ENCODE results near the gene ERICH4. TPM values are rescaled to one million over a fixed set of nuclear protein-coding genes. Genes with fewer than 3 reads are reported as not detected.

Gene ERICH4
- total RNA-seq, 2 experiments from 2014 or later, result not detected

DNA sequence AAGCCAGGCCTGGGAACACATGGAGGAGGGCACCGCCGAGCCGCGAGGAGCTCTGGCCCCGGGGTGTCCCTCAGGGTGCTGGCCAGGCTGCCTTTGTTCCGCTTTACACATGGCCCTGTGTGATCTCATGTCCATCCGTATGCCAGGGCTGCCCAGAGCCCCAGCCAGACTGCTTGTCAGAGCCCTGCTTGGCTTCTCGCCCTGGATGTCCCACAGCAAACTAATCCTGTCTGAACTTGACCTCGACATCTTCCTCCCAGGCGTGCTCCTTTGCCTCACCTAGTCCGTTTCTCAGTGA lies 31.0 kb upstream of the ERICH4 start:
- ChIA-PET POLR2A (no interaction called here), CTCF (interaction anchor here (0.6 kb wide), 1 partner anchor 33 kb away, joined by 3 read pairs; no protein-coding TSS in a partner anchor)

DNA sequence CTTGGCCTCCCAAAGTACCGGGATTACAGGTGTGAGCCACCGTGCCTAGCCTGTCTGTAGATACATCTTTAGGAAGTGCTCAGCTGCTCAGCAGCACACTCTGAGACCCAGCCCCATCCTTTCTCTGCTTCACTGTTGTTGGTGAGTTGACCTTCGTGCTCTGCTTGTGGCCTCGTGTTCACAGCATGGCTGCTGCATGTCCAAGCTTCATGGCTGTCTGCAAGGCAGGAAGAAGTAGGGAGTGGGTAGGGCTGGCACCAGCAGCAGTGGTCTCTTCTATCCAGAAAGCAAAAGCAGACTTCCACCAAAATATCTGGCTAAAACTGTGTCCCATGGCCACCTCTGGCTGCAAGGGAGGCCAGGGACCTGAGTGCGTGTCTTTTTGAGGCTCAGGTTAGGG lies 30.0 kb upstream of the ERICH4 start:
- POLR2A ChIA-PET, result no interaction called here
- CTCF ChIA-PET, result interaction anchor here (0.6 kb wide), 1 partner anchor 209 kb away, joined by 5 read pairs; no protein-coding TSS in a partner anchor

DNA sequence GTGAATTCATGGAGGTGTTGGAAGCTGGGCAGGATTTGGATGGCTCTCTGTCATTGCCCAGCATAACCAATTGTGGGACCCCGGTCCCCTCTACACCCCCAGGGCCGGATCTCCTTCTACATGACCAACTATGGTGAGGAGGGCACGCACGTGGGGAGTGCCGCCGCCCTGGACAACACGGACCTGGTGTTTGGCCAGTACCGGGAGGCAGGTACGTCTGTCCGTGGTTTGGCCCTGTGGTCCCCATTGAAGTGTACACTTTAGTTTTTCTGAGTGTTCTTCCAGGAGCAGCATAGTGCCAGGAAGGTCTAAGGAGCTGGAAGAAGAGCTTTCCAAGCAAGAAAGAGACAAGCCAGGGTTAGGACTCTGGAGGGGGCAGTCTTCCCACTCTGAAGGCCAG lies 29.0 kb upstream of the ERICH4 start:
- POLR2A ChIA-PET, result interaction anchor here (0.6 kb wide), 1 partner anchor 675 kb away, joined by 3 read pairs; no protein-coding TSS in a partner anchor
- CTCF ChIA-PET, result no interaction called here

DNA sequence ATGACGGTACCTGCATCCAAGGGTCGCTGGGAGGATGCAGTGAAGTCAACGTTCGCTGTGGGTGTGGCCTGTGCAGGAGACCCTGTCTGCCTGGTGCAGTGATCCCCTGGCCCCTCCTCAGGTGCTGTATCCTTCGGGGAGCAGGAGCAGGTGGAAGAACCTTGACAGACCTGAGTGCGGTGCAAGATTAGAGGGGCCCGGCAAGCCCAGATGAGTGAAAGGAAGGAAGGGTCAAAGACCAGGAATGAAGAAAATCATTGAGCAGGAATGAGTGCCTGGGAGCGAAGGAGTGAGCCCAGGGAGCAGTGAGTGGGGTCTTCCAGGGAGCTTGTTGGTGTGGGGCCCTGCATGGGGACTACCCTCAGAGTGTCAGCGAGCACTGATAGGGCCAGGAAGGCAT lies 28.5 kb upstream of the ERICH4 start:
- CTCF ChIA-PET, result no interaction called here
- POLR2A ChIA-PET, result interaction anchor here (0.6 kb wide), 1 partner anchor 675 kb away, joined by 3 read pairs; no protein-coding TSS in a partner anchor

DNA sequence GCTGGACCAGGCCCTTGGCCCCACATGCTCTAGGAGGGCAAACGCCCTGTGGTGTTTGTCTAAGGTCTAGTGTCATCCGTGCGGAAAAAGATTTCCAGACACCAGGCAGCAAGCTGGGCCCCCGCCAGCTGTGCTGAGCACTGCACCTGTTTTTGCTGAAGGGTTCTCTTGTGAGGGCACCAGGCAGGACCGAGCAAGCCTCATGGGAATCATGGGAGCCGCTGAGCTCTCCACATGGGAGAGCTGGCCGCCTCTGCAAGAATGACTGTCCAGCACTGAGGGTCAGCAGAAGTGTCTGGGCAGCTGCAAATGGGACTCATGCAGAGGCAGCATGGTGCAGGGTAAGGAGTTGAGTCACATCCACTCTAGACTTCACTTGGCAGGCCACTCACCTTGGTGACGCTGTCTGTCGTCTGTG lies 27.8 kb upstream of the ERICH4 start:
- ChIA-PET CTCF (no interaction called here), POLR2A (interaction anchor here (0.5 kb wide), 1 partner anchor 37 kb away, joined by 3 read pairs; no protein-coding TSS in a partner anchor)

DNA sequence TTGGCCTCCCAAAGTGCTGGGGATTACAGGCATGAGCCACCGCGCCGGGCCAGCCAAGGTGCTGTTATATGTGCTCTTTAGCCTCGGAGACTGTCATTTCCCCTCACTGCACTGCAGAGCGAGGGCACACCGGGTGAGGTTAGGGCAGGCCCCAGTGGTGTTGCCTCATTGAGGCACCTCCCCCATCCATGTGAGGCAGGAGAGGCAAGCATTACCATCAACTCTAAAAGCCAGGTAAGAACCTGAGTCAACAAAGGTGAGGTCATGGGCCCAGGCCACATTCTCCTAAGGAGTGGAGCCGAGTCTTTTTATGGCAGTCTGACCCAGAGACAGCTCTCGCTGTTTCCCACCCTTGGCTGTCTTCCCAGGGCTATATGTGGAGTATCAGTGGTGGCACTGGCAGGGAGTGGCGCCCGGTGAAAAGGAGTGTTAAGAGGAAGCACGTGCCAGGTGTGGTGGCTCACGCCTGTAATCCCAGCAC lies 26.7 kb upstream of the ERICH4 start:
- POLR2A ChIA-PET, result no interaction called here
- CTCF ChIA-PET, result no interaction called here

DNA sequence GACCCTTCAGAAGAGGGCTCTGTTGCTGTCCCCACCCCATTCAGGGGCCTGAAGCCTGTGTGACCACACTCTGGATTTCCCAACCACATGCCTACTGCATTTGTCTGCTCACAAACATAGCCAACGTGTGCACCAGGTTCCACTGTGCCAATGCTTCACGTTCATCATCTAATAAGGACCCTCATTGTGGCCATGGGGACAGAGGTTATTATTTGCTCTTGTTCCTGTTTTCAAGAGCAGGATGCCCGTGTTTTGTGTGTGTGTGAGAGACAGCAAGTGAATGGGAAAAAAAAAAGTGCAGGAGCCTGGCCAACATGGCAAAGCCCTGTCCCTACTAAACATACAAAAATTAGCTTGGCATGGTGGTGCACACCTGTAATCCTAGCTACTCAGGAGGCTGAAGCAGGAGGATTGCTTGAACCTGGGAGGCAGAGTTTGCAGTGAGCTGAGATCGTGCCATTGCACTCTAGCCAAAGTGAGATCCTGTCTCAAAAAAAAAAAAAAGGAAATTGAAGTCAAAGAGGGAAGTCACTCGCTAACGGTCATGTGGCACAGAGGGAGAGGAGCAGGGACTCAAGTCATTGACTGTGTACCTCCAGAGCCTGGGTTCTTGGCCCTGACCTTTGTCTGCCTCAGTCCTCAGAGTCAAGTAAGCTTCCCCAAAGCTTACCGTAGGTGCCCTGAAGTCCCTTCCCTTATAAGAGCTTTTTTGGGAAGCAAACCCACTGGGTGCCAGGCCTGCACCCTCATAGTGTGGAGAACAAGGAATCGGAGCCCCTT lies 22.7 kb upstream of the ERICH4 start:
- ChIA-PET CTCF (interaction anchor here (0.9 kb wide), 1 partner anchor 12 kb away, joined by 3 read pairs; no protein-coding TSS in a partner anchor), POLR2A (interaction anchor here (0.6 kb wide), 1 partner anchor 28 kb away, joined by 4 read pairs; no protein-coding TSS in a partner anchor)

DNA sequence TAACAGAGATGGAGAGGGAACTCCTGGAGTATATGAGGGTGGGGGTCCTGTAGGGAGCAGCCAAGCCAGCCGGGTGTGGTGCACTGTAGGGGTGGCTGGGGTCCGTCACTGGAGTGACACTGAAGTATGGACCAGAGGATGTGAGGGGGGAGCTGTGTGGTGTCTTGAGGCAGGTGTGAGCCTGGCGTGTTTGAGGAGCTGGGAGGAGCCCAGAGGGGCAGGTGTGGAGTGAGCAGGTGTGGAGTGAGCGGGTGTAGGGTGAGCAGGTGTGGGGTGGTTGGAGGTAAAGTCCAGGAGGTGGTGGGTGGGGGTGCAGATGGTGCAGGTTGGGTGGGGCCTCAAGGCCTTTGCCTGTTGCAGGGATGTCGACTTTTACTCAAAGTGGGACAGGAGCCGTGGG lies 21.6 kb upstream of the ERICH4 start:
- CTCF ChIA-PET, result interaction anchor here (0.9 kb wide), 1 partner anchor 13 kb away, joined by 3 read pairs; no protein-coding TSS in a partner anchor

DNA sequence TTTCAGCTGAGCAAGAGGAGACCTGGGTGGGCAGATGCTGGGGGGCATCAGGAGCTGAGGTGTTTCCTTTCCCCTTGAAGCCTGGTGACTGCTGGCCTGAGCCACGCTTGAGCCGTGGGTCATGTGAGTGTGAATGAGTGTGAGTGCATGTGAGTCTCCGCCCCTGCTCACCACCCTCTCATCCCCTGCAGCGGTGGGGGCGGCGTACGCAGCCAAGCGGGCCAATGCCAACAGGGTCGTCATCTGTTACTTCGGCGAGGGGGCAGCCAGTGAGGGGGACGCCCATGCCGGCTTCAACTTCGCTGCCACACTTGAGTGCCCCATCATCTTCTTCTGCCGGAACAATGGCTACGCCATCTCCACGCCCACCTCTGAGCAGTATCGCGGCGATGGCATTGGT lies 21.0 kb upstream of the ERICH4 start:
- CTCF ChIA-PET, result no interaction called here
- POLR2A ChIA-PET, result no interaction called here

More for the DNA sequence above, 21.6 kb upstream of the ERICH4 start:
- POLR2A ChIA-PET, result no interaction called here

DNA sequence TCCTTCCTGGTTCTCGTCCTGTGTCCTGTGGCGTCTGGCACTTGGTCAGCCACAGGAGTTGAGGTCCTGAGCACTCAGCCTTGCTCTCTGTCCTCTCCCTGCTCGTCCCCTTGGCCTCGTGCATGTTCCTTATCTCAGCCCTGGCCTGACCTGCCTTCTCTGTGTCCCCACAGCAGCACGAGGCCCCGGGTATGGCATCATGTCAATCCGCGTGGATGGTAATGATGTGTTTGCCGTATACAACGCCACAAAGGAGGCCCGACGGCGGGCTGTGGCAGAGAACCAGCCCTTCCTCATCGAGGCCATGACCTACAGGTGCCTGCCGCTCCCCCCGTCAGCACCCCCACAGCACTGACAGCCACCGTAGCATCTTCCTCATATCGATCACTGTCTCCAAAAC lies 20.5 kb upstream of the ERICH4 start:
- ChIA-PET POLR2A (no interaction called here), CTCF (no interaction called here)

DNA sequence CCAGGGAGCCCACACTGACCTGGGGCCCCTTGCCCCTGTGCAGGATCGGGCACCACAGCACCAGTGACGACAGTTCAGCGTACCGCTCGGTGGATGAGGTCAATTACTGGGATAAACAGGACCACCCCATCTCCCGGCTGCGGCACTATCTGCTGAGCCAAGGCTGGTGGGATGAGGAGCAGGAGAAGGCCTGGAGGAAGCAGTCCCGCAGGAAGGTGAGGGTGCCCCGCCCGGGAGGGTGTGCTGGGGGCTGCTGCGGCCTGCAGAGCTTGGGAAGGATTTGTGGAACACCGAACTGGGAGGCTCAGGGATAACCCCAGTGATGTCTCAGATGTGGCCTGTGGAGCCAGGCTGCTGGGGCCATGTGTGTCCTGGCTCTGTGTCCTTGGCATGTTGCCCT lies 20.0 kb upstream of the ERICH4 start:
- POLR2A ChIA-PET, result no interaction called here
- CTCF ChIA-PET, result interaction anchor here (0.6 kb wide), 1 partner anchor 215 kb away, joined by 3 read pairs; no protein-coding TSS in a partner anchor

DNA sequence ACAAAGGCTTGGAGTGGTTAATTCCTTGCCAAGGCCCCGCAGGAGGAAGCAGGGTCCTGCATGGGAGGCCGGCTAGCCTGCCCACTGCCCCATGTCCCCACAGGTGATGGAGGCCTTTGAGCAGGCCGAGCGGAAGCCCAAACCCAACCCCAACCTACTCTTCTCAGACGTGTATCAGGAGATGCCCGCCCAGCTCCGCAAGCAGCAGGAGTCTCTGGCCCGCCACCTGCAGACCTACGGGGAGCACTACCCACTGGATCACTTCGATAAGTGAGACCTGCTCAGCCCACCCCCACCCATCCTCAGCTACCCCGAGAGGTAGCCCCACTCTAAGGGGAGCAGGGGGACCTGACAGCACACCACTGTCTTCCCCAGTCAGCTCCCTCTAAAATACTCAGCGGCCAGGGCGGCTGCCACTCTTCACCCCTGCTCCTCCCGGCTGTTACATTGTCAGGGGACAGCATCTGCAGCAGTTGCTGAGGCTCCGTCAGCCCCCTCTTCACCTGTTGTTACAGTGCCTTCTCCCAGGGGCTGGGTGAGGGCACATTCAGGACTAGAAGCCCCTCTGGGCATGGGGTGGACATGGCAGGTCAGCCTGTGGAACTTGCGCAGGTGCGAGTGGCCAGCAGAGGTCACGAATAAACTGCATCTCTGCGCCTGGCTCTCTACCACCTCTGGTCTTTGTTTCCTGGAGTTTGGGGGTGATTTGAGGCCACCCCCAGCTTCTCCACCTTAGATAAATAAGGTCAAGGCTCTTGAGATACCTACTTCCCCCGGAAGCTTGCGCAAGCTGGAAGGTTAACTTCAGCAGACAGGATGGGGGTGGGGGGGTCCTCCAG lies 18.4 kb upstream of the ERICH4 start:
- ChIA-PET CTCF (interaction anchor here (0.6 kb wide), 1 partner anchor 54 kb away, joined by 3 read pairs; no protein-coding TSS in a partner anchor), POLR2A (interaction anchor here (0.7 kb wide), 1 partner anchor 647 kb away, joined by 4 read pairs; no protein-coding TSS in a partner anchor)

DNA sequence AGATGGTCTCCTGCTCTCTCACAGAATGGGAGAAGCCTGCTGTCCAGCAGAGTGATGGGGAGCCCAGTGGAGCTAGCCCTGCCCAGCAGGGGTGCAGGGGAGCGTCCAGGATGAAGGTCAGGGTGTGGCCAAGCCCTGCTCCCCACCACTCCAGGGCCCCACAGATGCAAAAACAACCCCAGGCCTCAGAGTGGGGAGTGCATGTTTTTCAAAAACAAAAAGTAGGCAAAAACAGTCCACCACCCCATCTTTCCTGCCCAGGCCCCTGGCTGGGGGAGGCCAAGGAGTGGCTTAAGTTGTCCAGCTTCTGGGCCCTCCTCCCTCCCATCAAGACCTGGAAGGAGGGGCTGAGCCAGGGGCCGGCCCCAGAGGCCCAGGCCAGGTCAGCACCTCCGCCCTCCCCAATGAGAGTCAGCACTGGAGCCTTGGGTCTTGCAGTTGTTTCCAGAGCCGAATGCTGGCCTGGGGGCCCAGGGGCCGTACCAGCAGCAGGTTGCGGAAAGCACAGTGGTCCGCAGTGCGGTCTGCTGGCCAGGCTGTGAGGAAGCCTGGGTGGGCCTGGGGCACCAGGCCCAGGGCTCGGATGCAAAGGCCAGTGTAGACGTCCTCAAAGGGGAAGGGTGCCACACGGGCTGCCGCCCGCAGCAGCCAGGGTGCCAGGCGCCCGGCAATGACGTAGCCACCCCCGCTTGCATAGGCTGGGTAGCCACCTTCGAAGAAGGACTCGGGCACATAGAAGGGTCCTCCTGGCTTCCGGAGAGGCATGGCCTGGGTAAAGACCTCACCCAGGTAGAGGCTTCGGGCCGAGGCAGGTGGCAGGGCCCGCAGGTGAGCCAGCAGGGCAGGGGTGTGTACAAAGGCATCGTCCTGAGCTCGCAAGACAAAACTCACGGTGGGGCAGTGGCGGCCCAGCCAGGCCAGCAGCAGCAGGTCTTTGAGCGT lies 17.5 kb upstream of the ERICH4 start:
- POLR2A ChIA-PET, result interaction anchor here (0.7 kb wide), 1 partner anchor 648 kb away, joined by 4 read pairs; no protein-coding TSS in a partner anchor
- CTCF ChIA-PET, result interaction anchor here (0.6 kb wide), 2 partner anchors 55 to 400 kb away, joined by 3 to 4 read pairs; no protein-coding TSS in a partner anchor

DNA sequence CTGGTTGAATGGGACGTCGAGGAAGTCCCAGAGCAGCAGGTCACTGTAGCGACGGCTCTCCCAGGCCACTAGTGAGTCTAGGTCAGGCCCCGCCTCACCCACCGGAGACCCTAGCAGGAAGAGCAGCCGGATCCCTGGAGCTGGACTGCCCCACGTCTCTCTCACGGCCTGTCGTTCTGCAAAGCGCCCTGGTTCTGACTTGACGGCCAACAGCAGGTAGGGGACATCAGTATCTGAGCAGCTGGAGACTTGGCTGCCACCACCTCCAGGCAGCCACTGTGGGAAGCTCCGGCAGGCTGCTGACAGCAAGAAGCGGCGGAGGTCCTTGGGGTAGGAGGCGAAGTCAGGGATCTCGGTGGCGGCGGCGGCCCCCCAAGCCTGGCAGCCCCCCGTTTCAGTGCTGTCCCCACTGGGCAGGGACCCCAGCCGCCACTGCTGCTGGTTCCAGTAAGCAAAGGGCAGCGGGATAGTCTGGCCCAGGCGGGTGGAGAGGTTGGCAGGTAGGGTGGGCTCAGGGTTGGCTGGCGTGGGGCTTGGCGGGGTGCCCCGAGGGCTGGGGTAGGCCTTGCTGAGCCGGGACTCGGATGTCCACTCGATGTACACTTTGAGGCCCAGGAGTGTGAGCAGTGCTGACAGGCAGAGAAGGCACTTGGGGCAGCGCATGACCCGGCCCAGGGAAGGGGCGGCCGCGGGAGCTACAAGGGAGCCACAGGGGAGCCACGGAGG lies 16.7 kb upstream of the ERICH4 start:
- POLR2A ChIA-PET, result interaction anchor here (0.5 kb wide), 1 partner anchor 242 kb away, joined by 5 read pairs; no protein-coding TSS in a partner anchor
- CTCF ChIA-PET, result interaction anchor here (0.6 to 1.2 kb wide), 4 partner anchors 13 to 400 kb away, joined by 3 to 4 read pairs (median 3); partner anchors contain the start of gene DMAC2

DNA sequence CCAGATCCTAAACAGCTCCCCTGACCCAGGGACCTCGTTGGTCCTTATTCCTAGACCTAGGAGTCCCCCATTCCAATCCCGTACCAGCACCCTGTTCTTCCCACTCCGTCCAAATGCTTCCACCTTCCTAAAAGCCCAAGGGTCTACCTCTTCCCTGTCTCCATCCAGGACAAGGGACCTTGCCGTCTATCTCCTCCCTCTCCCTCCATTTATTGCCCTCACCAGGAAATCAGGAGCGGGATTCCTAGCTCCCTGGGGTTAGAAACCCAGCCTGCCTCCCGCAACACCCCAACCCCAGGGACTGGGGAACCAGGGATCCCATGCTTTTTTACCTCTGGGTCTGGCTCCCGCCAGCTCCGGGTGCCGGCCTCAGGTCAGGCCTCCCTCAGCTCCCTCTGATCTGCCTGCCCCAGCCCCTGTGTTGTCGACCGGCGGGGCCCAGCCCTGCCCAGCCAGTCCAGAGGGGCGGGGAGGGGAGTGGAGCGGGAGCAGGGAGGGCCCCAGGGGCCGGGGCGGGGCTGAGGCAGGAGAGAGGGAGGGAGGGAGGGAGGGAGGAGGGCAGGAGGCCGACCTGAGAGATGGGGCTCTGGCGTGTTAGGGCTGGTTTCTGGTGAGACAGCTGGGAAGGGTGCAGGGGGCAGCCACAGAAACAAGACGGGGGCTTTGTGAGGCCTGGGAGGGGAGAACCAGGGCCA lies 15.9 kb upstream of the ERICH4 start, which contains the start of gene B3GNT8:
Gene B3GNT8 (minus strand): TSS at position 423 of the 695 bp plus-strand sequence. CDS start 596 bp downstream, outside the sequence.
- ChIA-PET POLR2A (interaction anchor here (0.6 kb wide), 1 partner anchor 22 kb away, joined by 5 read pairs; no protein-coding TSS in a partner anchor), CTCF (interaction anchor here (0.6 to 1.2 kb wide), 3 partner anchors 12 to 170 kb away, joined by 3 read pairs; partner anchors contain the start of gene DMAC2)

DNA sequence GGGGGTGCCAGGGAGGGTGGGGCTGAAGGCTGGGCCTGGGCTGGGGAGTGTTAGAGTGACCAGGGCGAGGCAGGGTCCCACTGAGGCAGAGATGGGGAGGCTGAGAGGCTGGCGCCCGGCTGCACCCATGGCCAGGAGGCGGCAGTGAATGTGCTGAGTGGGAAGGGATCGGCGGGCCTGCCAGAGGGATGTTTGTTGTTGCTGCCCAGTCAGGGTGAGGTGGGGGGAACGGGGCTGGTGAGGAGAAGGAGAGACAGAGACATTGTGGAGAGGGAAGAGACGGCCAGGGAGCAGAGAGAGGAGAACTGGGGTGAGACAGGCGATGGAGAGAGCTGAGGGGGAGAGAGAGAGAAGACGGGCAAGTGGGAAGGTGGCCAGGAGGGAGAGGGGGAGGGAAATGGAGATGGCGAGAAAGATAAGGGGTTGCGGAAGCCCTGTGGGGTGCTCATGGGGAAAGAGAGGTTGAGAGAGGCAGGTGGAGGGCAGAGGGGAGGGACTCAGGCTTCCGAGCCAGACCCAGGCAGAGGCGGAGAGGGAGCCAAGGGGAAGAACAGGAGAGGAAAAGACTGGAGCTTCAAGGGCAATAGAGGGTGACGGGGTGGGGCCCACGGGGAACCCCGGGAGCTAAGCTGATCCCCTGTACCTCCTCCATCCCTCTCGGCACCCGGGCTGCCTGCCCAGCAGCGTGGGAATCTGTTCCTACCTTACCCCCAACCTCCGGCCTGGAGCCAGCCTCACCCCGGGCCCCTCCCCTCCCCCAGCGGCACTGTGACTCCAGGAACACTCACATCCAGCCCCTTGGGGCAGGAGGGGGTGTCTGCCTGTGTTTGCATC lies 15.1 kb upstream of the ERICH4 start:
- POLR2A ChIA-PET, result interaction anchor here (0.5 to 0.6 kb wide), 3 partner anchors 21 to 100 kb away, joined by 3 to 5 read pairs (median 3); no protein-coding TSS in a partner anchor
- CTCF ChIA-PET, result interaction anchor here (0.8 to 2.2 kb wide), 5 partner anchors 12 to 169 kb away, joined by 3 to 12 read pairs (median 3); partner anchors contain the start of genes DMAC2 and HNRNPUL1

Measured in activated CD8-positive, alpha-beta memory T cell treated with anti-CD3 and anti-CD28 coated beads for 36 hours (primary cell).